NK-92 (cell line): ENCODE measurements around the gene RYR3.
"Not testable (repeated sequence)": the region's sequence is repeated elsewhere in the genome, so short reads cannot be mapped to it uniquely, and the experiment has no call there.

Experiments used
- DNase-seq: peaks from one replicate; lab custom pipeline; 2025; ENCODE audit not compliant: unreplicated experiment; lab: John Stamatoyannopoulos, UW

RYR3 gene

DNA sequence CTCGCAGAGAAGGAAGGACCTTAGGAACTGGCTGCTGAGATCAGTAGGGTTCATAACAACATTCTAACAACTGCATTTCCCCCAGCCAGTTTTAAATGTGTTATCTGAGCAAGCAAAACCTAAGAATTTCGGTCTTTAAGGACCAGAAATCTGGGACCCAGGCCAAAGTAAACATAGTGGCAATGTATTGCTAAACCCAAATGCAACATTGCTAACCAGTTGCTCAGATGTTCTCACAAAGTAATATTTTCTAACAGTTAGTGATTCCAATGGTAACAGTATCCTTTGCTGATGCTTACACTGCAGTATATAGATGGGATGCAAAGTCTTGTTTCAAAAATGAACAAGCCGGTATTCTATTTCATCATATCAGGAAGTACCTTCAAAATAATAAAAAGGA, 254.3 kb downstream of the RYR3 start:
- no peak for DNase-seq

DNA sequence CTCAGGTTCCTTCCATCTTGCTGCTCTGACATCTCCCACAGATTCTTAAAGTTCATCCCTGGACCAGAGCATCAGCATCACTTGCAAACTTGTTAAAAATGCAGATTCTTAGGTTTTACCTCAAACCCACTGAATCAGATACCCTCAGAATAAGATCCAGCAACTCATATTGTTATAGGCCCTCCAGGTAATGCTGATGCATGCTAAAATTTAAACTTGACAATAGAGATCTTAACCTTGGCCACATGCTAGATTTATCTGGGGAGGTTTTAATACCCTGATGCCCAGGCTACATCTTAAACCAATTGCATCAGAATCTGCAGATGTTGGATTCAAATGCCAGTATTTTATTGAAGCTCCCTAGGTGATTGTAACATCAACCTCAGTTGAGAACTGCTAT, 256.9 kb downstream of the RYR3 start:
- no peak for DNase-seq

DNA sequence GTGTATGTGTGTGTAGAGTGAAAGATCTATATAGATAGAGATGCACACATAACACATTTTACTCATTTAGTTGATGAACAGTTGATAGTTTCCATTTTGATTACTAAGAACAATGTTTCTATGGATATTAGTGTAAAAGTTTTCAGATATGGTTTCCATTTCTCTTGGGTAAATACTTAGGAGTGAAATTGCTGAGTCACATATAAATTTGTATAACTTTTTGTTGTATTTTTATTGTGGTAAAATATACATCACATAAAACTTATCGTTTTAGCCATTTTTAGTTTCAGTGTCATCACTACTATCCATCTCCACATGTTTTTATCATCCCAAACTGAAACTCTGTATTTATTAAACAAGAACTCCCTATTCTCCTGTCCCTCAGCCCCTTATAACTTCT, 258.3 kb downstream of the RYR3 start:
- no peak for DNase-seq

DNA sequence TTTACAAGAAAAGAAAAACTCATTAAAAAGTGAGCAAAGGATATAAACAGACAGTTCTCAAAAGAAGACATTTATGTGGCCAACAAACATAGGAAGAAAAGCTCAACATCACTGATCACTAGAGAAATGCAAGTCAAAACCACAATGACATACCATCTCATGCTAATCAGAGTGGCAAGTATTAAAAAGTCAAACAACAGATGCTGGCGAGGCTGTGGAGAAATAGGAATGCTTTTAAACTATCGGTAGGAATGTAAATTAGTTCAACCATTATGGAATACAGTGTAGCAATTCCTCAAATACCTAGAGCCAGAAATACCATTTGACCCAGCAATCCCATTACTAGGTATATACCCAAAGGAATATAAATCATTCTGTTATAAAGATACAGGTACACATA, 267.1 kb downstream of the RYR3 start:
- not testable (repeated sequence) for DNase-seq

DNA sequence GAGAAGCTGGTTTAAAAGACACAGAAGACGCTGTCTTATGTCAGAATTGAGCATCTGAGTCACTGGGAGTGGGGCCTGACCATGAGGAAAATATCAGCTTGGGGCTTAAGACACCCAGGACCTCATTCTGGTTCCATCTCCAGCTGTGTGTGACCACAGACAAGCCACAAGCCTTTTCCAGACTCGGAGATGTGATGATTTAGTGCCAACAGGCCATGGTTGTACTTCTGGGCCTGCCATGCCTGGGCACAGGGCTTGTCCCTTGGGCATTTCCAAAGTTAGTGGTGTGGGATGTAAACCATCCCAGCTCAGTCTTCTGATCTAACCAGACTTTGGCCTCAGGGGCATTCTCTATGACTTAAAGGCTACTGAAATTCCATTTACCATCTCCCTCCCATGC, 269.8 kb downstream of the RYR3 start:
- DNase-seq, result no peak

DNA sequence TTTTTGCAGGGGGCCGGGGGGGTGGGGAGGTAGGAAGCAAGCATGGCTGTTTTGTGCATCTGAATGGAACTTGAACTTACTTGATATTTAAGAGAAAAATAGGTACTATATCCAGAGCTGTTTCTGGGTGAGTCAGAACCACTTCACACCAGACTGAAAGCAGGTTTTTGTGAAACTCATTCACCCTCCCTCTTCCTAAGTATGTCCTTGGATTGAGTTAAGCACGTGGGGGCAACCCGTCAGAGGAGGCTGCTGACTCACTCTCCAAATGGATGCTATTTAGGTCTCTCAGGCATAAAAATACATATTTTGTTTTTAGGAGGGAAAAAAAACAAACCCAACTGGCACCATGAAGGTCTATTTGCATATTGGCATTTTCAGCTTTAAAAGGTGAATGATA, 270.3 kb downstream of the RYR3 start:
- DNase-seq, result no peak

DNA sequence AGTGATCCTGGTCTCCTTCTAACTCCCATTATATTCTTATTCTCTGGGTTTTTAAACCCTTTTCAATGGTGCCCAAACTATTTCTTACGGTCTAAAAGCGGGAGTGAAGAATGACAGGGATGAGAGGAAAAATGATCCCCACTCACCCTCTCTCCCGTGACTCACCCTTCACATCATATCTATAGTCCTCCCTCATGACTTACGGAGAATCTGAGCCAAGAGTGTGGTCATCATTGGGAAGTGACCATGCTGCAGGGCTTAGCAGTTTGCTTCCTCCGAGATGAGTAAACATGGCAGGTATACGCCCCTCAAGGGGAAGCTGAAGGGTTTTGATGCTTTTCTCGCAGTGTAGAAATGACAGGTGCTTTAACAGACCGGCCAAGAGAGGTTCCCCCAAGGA, 274.0 kb downstream of the RYR3 start:
- no peak for DNase-seq

DNA sequence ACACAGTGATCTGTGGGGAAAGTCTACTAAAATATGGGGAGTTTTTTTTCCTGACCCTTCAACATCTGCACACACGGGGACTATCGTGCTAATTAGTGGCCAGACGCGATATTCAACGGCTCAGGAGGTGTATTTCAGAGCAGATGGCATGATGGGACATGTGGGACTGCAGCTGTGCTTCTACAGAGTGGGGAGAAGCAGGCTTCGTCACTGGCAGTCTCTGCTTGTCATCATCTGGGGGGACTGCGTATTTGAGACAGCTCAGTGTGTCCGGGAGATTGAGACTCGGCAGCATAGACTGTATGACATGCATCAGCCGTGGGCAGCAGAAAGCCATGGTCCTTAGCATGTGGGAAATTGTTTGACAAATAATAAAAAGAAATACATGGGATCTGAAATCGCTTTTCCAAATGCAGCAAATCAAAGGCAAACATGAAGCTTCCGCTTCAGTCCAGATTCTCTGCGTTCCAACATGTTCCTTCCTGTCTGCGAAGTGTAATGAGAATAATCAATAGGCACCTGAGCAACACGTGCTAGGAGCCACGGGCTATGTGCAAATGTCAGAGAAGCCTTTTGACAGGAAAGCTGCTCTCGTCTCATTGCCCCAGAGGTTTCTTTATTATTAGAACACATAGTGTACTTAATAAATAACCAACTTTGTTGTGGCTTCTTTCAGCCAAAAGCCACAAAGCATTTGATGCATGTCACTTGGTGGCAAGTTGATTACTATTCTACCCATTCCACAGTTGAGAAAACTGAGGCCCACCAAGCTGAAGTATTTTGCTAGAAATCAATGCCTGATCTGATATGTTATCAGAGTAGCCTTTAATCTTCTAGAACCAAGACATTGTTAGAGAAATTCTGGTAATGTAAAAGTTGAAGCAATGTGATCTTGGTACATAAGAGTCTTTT, 276.3 kb downstream of the RYR3 start:
- no peak for DNase-seq

DNA sequence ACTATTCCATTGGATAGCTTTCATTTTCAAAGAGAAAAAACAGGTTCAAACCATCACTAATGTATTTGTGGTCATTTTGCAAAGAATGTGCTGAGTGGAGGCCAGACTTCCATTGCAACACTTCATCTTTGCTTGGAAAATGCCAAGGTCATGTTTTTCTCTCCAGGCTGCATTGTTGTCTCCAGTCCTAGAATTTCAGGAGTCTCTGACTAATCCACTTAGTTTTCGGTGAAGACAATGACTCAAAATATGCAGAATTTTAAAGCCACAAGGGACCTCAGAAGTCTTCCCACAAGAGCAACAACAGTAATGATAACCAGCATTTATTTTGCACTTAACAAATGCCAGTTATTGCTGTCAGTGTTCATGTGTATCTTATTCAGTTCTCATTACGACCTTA, 277.0 kb downstream of the RYR3 start:
- DNase-seq, result no peak

DNA sequence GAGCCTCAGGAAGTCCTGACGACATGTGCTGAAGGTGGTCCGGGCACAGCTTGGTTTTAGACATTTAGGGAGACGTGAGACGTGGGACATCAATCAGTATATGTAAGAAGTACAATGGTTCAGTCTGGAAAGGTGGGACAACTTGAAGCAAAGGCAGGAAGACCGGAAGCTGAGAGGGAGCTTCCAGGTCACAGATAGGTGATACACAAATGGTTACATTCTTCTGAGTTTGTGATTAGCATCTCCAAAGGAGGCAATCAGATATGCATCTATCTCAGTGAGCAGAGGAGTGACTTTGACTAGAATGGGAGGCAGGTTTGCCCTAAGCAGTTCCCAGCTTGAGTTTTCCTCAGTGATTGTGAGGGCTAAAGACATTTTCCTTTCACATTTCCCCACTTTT, 282.1 kb downstream of the RYR3 start:
- no peak for DNase-seq

DNA sequence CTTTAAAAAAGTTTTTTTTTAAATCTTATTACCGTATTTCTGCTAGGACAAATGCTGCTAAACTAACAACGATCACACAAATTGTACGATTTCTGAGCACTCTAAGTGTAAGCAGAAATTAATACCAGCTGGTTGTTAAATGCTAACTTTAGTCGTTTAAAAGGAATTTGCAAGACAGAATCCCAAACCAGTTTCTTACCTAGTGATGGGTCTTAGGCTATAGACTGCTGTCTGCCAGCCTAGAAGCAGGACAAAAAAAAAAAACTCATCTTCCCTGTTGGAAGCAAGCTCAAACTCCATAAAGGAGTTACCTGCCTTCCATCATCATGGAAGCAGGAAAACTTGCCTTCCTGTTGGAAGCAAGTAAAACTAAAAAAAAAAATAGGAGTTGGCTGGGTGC, 287.6 kb downstream of the RYR3 start:
- DNase-seq, result not testable (repeated sequence)

DNA sequence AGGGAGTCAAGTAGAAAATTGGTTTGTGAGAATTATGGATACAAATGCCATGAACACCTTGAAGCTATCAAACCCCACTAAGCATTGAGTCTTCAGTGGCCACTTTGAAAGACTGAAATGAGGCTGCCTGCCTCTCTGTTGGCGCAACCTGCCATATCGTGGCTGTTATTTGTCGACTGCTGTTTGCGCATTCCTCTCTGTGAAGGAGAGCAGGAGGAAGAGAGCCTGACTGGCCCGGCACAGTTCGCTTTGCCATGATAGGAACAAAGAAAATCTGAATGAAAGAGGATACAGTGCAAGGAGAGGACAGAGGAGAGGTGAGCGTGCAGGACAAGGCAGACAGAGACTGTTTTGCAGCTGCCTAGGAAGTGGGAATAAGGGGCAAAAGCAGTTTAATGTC, 289.4 kb downstream of the RYR3 start:
- no peak for DNase-seq

DNA sequence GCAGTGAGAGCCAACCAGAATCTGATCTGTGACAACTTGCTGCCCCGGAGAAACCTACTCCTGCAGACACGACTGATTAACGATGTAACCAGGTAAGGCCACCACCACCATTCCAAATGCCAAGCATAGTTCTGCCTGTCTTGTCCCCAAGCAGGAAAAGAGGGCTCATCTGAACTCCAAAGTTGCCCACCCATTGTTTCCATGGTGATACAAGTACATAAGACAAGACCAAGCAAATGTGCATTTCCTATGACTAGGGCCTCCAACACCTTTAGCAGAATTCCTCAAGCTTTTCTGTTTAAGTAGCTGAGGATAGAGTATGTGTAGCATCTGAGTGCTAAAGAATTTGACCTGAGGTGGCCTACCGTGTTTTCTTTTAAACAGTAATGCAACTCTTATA, 290.7 kb downstream of the RYR3 start:
- no peak for DNase-seq

DNA sequence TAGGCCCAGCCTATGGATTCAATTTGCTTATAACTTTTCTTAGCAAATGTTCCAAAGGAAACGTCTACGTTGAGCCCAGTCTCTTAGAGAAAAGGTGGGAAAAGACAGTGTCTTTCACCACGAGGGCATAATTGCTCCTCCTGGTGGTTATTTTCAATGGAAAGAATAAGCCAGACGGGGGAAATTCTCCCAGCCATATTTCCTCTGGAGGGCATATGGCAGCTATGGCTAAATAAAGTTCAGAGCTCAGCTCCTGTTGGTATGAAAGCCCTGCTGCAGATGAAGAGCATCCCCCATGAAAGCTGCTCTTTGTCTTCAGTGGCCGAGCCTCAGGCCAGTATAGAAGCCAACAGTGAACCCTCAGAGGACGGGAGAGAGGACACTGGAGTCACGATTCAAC, 297.9 kb downstream of the RYR3 start:
- DNase-seq, result no peak

DNA sequence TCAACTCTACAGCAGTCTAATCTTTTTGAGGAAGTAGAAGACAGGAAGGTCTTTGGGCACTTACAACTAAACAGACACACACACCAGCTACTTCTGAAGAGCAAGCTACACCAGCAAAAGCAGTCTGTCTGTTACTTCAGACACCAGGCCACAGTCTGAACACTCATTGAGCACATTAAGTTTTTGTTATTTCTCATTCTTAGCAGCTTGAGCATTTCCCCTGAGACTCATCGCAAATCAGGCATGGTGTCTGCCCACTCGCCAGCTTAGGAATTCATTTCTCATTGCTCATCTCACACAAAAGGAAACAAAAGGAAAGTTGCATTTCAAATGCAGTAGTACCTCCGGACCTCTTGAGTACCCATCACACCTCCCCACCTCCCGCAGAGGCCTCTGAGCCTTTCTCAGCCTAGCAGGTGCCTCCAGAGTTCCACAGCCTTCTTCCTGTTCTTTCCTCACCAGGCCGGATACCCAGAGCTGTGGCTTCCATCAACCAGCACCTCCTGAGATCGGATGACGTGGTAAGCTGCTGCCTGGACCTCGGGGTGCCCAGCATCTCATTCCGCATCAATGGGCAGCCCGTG, 302.0 kb downstream of the RYR3 start:
- no peak for DNase-seq

DNA sequence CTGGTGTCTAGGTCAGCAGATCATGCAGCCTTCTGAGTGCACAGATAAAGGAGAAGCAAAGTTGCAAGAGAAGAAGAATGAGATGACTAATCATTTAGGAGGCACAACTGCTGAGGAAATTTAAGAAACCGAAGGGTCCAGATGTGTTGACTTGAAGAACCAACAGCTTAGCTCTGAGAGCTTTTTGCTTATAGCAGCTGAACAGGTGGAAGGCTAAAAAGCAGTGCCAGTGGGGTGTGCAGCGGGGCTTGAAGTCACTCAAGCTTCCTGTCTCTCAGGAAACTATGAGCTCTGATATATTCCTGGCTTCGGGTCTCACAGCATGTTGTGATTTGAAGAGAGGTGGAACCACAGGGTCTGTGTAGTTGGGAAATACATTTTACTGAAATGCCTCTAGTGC, 305.7 kb downstream of the RYR3 start:
- DNase-seq, result no peak

DNA sequence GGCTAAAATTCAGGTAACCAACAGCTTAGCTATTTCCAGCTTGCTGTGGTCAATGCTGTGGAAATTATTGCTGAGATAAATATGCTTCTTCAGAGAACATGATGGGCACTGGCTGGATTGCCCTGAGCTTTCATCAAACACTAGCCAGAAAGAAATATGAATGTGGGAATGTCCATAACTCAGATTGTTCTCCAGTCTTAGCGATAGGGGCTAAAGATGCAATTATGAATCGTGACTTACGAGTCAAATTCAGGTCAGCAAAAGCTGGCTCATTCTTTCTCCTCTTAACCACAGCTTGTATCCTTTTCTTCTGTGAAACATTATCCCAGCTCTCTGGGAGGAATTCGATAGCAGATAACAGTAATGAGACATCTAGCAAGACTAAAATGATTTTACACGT, 307.6 kb downstream of the RYR3 start:
- DNase-seq, result no peak

DNA sequence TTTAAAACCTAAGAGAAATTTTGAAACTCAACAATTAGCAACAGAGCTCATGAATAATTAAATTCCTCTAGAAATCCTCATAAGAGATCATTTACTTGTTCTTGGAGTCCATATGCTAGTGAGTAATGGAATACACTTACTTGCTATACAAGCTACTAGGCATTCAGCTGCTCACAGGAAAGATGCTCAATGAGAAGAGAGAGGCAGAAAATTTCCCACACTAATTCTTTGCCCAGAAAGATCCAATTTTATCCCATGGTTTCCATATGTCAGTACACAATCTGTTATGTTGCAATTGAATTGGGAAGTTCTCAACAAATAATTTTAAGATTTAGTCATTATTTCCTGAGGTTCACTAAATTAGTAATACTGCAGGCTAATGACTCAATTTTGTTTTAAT, 310.4 kb downstream of the RYR3 start:
- DNase-seq, result no peak

DNA sequence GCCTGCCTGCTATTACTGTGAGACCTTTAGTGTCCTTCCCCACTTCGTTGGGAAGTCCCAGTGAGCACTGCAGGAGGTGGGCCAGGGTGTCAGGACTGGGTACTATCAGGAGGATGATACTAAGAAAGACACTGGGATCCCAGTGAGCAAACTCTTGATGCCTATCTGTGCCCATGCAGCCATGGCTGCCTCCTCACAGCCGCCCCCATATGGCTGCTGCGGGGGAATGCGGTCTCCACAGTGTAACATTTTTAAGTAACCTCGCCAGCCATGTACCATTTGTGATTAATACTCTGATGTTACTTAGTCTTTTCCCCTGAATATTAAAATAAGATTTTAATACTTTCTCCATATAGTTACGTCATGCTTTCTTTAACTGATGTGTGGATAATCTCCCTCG, 312.2 kb downstream of the RYR3 start:
- DNase-seq, result no peak

DNA sequence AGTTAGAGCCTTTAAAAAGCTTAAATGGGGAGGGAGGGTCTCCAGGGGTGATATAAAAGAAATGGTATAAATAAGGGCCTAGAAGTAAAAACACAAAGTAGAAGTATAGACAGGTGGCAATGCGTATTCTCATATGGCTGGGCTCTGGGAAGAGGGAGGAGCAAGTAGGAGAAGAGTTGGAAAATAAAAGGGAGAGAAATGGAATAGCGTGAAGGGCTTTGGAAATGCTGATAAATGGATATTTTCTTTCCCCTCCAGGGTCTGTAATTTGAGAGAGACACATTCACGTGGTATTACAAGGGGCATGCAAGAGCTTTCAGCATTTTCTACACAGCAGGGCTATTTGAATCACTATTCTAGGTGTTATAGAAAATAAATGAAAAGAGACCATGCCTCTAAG, 313.7 kb downstream of the RYR3 start:
- no peak for DNase-seq

DNA sequence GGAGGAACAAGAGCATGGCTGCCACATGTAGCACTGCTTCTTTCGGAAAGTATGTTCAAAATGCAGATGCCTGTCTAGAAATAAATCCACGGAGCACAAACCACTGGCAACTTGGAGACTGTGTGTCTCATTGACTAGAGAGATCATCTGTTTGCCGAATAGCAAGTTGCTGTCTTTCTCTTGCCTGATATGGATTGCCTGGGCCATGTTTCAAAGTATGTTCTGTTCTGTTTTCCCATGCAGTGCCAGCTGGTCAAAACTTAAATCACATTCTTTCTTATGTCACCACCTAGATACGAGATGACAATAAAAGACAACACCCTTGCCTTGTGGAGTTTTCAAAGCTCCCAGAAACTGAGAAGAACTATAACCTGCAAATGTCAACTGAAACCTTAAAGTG, 318.9 kb downstream of the RYR3 start:
- no peak for DNase-seq

DNA sequence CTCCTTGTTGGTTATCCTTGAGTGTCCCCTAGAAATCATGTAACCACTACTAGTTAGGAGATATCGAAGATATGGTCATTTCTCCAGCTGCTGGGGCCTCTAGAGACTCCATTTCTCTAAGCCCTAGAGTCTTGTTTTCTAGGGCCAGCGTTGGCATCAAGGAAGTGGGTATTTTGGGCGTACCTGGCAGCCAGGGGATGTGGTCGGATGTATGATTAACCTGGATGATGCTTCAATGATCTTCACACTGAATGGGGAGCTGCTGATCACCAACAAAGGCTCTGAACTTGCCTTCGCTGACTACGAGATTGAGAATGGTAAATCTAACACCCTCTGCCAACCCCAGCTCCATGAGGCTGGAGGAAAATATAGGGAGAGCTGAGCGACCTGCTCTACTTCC, 325.5 kb downstream of the RYR3 start:
- DNase-seq, result no peak

DNA sequence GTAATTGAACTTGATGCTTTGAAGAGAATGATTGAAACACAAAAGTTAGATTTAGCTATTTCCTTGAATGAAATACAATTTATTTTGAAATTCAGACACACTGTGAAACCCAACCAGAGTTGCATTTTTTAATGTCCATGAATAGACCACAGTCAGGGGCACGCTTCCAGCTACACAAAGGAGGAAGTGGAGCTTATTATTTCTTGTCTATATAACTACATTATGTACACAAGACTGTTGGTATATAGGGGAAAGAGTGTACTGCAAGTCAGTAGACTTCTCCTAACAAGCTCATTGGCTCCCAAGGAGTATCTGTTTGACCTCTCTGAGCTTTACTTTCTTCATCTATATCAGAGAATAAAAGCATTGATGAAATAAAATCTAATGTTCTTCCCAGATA, 326.2 kb downstream of the RYR3 start:
- no peak for DNase-seq
